Lower leg skin (tissue), 3 donors: ENCODE measurements around the gene TEX9.

Source experiments
- CTCF ChIP-seq, 3 donors: fragments of 450-650 bp; IDR thresholded peaks; one replicate each; pipeline ENCODE4 v1.5.1; 2016; ENCODE audit warnings: antibody characterized with exemption in 3 of 3, mild to moderate bottlenecking in 3 of 3, moderate library complexity in 2 of 3
- POLR2A ChIP-seq, 2 donors: fragments of 450-650 bp; IDR thresholded peaks; one replicate each; pipeline ENCODE4 v1.6.1; 2016 to 2017; ENCODE audit warnings: antibody characterized with exemption in 2 of 2, mild to moderate bottlenecking in 1 of 2, moderate library complexity in 1 of 2

- no peak for TF ChIP-seq CTCF (IDR thresholded peaks at IDR 0.05)
- TF ChIP-seq POLR2A (IDR thresholded peaks at IDR 0.05), result no peak
These were observed 37.3 kb upstream of the TEX9 start for GRCh38 chr15:56327721-56328502.
